Uterus (tissue), 2 donors: ENCODE measurements around the gene MSI2.

Experiments used
- POLR2A ChIP-seq, 2 donors: fragments of 450-650 bp; IDR thresholded peaks; one replicate each; pipeline ENCODE4 v1.6.1; 2016; ENCODE audit warnings: antibody characterized with exemption in 2 of 2, mild to moderate bottlenecking in 1 of 2, moderate library complexity in 1 of 2
- TF ChIP-seq, protein P1 (sequence below), 4 experiments: fragments of 200-600 bp in 2 of 4; fragments of 450-650 bp in 2 of 4; sonication (generic) in 2 of 4; IDR thresholded peaks; one replicate each; pipeline ENCODE4 v1.5.1; 2016 to 2019; ENCODE audit warnings: antibody characterized with exemption in 4 of 4, mild to moderate bottlenecking in 2 of 4, moderate library complexity in 1 of 4

DNA sequence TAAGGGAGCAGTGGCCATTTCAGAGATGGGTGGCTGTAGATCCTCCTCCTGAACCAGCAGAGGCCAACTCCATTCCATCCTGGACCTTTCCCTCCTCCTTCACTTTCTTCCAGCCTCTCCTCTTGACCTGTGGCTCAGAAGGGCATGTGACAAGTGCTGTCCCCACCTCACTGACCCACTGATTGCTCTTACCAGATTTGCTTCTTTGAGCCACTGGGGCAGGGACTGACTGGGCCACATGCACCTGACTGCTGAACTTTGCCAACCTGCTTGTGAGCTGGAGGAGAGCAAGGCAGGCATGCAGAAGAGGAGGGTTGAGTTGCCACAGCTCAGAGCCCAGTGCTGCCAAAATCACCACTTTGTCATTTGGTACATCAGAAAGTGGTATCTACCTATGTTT, 68.3 kb downstream of the MSI2 start:
- TF ChIP-seq, protein P1, sequence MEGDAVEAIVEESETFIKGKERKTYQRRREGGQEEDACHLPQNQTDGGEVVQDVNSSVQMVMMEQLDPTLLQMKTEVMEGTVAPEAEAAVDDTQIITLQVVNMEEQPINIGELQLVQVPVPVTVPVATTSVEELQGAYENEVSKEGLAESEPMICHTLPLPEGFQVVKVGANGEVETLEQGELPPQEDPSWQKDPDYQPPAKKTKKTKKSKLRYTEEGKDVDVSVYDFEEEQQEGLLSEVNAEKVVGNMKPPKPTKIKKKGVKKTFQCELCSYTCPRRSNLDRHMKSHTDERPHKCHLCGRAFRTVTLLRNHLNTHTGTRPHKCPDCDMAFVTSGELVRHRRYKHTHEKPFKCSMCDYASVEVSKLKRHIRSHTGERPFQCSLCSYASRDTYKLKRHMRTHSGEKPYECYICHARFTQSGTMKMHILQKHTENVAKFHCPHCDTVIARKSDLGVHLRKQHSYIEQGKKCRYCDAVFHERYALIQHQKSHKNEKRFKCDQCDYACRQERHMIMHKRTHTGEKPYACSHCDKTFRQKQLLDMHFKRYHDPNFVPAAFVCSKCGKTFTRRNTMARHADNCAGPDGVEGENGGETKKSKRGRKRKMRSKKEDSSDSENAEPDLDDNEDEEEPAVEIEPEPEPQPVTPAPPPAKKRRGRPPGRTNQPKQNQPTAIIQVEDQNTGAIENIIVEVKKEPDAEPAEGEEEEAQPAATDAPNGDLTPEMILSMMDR (IDR thresholded peaks at IDR 0.05): no peak
- TF ChIP-seq POLR2A (IDR thresholded peaks at IDR 0.05): no peak
